ENCODE data around the gene UCHL5. TPM values are rescaled to one million over a fixed set of nuclear protein-coding genes. Genes with fewer than 3 reads are reported as not detected.

Gene UCHL5
- total and polyA plus RNA-seq, 2 of the 13 experiments (the other 11 are each of a cell fraction or from before 2014, with no cell fraction given): 18.2 to 44.1 TPM

DNA sequence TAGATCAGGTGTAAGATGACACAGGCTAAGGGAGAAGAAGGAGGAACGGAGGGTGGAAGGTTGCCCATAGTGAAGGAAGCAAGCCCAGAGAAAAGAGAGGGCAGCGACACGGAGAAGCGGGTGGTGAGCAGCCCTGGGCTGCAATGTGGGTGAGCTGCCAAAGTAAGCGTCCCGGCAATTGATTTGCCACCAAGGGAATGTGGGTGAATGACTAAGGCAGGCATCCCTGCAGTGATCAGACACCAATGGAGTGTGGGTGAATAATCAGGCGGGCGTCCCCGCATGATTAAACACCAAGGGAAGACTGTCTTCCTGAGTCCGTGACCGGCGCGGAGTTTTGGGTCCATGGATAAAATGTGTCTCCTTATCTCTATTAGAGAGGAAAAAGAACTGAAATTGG lies 79.6 kb downstream of the UCHL5 start:
- H3K4me2 ChIP-seq (ENCODE audit: low read depth, low read length): no peak overlapping the region
- no peak for FAIRE-seq
- H3K4me3 ChIP-seq (replicated peaks in 1 of 3; ENCODE audit: insufficient read depth in 1 of 3, low read depth in 2 of 3, low read length in 3 of 3): no peak overlapping the region
- H4K20me1 ChIP-seq (ENCODE audit: insufficient read depth, low read length): no peaks in the 10 kb centered on the region
- CTCF ChIA-PET (ENCODE audit: low intra/inter-chr PET ratio, low total read pairs): no interaction called here
- 94% methylated on average over 13 of the region's 13 CpGs for WGBS (ENCODE audit: low lambda C conversion rate)
- H3K9me3 ChIP-seq (ENCODE audit: low read length): no peaks in the 10 kb centered on the region
- H3K4me1 ChIP-seq (ENCODE audit: insufficient read depth, low read length): no peaks in the 10 kb centered on the region
- TF ChIP-seq KDM4B (CRISPR knock-in tag; IDR thresholded peaks at IDR 0.05): no peak
- no peak for TF ChIP-seq GATA4 (IDR thresholded peaks at IDR 0.05; ENCODE audit: borderline replicate concordance, low read depth)
- TF ChIP-seq JARID2 (CRISPR knock-in tag; IDR thresholded peaks at IDR 0.05; ENCODE audit: insufficient replicate concordance): no peak
- TF ChIP-seq, protein P1, sequence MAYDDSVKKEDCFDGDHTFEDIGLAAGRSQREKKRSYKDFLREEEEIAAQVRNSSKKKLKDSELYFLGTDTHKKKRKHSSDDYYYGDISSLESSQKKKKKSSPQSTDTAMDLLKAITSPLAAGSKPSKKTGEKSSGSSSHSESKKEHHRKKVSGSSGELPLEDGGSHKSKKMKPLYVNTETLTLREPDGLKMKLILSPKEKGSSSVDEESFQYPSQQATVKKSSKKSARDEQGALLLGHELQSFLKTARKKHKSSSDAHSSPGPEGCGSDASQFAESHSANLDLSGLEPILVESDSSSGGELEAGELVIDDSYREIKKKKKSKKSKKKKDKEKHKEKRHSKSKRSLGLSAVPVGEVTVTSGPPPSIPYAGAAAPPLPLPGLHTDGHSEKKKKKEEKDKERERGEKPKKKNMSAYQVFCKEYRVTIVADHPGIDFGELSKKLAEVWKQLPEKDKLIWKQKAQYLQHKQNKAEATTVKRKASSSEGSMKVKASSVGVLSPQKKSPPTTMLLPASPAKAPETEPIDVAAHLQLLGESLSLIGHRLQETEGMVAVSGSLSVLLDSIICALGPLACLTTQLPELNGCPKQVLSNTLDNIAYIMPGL (CRISPR knock-in tag; IDR thresholded peaks at IDR 0.05; ENCODE audit: borderline replicate concordance in 1 of 2, low read depth in 1 of 2): no peak
- TF ChIP-seq KDM6A (CRISPR knock-in tag; IDR thresholded peaks at IDR 0.05; ENCODE audit: low read depth): no peak
- no peak for TF ChIP-seq ARID2 (CRISPR knock-in tag; IDR thresholded peaks at IDR 0.05; ENCODE audit: borderline replicate concordance)
- TF ChIP-seq, protein P2, sequence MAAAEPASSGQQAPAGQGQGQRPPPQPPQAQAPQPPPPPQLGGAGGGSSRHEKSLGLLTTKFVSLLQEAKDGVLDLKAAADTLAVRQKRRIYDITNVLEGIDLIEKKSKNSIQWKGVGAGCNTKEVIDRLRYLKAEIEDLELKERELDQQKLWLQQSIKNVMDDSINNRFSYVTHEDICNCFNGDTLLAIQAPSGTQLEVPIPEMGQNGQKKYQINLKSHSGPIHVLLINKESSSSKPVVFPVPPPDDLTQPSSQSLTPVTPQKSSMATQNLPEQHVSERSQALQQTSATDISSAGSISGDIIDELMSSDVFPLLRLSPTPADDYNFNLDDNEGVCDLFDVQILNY (CRISPR knock-in tag; conservative IDR thresholded peaks at IDR 0.05): no peak
- TF ChIP-seq ZNF558 (CRISPR knock-in tag; IDR thresholded peaks at IDR 0.05; ENCODE audit: borderline replicate concordance): no peak
- TF ChIP-seq ZKSCAN8 (CRISPR knock-in tag; IDR thresholded peaks at IDR 0.05; ENCODE audit: borderline replicate concordance): no peak
- TF ChIP-seq, protein P3, sequence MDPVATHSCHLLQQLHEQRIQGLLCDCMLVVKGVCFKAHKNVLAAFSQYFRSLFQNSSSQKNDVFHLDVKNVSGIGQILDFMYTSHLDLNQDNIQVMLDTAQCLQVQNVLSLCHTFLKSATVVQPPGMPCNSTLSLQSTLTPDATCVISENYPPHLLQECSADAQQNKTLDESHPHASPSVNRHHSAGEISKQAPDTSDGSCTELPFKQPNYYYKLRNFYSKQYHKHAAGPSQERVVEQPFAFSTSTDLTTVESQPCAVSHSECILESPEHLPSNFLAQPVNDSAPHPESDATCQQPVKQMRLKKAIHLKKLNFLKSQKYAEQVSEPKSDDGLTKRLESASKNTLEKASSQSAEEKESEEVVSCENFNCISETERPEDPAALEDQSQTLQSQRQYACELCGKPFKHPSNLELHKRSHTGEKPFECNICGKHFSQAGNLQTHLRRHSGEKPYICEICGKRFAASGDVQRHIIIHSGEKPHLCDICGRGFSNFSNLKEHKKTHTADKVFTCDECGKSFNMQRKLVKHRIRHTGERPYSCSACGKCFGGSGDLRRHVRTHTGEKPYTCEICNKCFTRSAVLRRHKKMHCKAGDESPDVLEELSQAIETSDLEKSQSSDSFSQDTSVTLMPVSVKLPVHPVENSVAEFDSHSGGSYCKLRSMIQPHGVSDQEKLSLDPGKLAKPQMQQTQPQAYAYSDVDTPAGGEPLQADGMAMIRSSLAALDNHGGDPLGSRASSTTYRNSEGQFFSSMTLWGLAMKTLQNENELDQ (CRISPR knock-in tag; IDR thresholded peaks at IDR 0.05; ENCODE audit: borderline replicate concordance): no peak
- TF ChIP-seq, protein P4, sequence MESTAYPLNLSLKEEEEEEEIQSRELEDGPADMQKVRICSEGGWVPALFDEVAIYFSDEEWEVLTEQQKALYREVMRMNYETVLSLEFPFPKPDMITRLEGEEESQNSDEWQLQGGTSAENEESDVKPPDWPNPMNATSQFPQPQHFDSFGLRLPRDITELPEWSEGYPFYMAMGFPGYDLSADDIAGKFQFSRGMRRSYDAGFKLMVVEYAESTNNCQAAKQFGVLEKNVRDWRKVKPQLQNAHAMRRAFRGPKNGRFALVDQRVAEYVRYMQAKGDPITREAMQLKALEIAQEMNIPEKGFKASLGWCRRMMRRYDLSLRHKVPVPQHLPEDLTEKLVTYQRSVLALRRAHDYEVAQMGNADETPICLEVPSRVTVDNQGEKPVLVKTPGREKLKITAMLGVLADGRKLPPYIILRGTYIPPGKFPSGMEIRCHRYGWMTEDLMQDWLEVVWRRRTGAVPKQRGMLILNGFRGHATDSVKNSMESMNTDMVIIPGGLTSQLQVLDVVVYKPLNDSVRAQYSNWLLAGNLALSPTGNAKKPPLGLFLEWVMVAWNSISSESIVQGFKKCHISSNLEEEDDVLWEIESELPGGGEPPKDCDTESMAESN (CRISPR knock-in tag; conservative IDR thresholded peaks at IDR 0.05): no peak
- no peak for TF ChIP-seq ATF7-NPFF (CRISPR knock-in tag; IDR thresholded peaks at IDR 0.05; ENCODE audit: low read depth)
- no peak for TF ChIP-seq ZNF354B (CRISPR knock-in tag; IDR thresholded peaks at IDR 0.05)
- no peak for TF ChIP-seq ZNF10 (CRISPR knock-in tag; IDR thresholded peaks at IDR 0.05; ENCODE audit: borderline replicate concordance, low read depth)
- TF ChIP-seq, protein P5, sequence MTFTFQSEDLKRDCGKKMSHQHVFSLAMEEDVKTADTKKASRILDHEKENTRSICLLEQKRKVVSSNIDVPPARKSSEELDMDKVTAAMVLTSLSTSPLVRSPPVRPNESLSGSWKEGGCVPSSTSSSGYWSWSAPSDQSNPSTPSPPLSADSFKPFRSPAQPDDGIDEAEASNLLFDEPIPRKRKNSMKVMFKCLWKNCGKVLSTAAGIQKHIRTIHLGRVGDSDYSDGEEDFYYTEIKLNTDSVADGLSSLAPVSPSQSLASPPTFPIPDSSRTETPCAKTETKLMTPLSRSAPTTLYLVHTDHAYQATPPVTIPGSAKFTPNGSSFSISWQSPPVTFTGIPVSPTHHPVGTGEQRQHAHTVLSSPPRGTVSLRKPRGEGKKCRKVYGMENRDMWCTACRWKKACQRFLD (CRISPR knock-in tag; IDR thresholded peaks at IDR 0.05; ENCODE audit: borderline replicate concordance): no peak
- no peak for TF ChIP-seq SOX5 (CRISPR knock-in tag; IDR thresholded peaks at IDR 0.05; ENCODE audit: borderline replicate concordance)
- no TSS peak for BruUV-seq (replicated peaks)
- ATAC-seq: no peak
- POLR2A ChIA-PET: no interaction called here
- H3K36me3 ChIP-seq (replicated peaks in 1 of 2; ENCODE audit: control insufficient read depth in 1 of 2, insufficient read depth in 2 of 2, low read length in 2 of 2): no peaks in the 10 kb centered on the region
- DNase-seq (ENCODE audit: low spot score): no peak
- H3K27ac ChIP-seq (ENCODE audit: extremely low read length, insufficient read depth, low read length): no peak overlapping the region
- H3K27me3 ChIP-seq (ENCODE audit: control insufficient read depth in 1 of 2, insufficient read depth in 2 of 2, low read length in 2 of 2): no peaks in the 10 kb centered on the region; a peak in 1 of 5 replicates
- no peaks in the 10 kb centered on the region for H3K79me2 ChIP-seq (ENCODE audit: insufficient read depth, low read length)
- in situ Hi-C loops (cut with HindIII; ENCODE audit: extremely low pct_ligation_motif_present, low pct_unique_long_range_greater_than_20kb) (no loop called here), intact Hi-C loops (cut with micrococcal nuclease; ENCODE audit: unreplicated experiment) (no loop called here)
- H3K9ac ChIP-seq (ENCODE audit: insufficient read depth, low read depth, low read length): no peak overlapping the region
- no peak overlapping the region for H2AFZ ChIP-seq (ENCODE audit: low read length)

Data from HepG2 (cell line).